ENCODE measurements around the gene DPEP2NB.
A peak's percentile ranks its signal among the peaks of the same experiment; 100 is the strongest.
"Not testable (repeated sequence)": the region's sequence is repeated elsewhere in the genome, so short reads cannot be mapped to it uniquely, and the experiment has no call there.

The DPEP2NB gene

DNA sequence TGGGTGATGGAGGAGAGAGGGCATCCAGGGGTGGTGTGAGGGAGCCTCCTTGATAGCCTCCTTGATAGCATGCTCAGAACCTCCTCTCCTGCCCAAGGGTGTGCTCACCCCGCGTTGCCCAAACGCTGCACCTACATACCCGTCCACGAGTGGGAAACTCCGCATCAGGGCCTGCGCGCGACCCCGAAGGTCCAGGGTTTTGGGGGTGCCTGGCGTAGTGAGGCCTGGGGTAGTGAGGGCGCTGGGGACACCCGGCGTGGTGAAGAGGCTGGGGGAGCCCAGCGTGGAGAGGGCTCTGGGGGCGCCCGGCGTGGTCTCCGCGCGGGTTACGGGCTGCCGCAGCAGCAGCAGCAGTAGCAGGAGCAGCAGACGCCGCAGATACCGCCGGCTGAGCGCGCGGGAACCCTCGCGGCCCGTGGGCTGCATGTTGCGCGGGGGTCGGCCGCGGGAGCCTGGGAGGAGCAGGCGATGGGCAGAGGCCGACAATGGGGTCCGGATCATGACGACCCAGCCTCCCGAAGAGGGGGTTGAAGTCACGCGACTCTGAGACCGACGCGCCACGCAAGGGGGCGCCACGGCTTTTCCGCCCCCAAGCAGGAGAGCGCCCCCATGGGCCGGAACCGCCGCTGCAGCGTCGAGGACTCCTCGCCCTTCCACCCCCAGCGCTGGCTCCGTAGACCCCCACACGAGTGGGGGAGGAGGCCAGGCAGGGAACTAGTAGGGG, 35.6 kb downstream of the DPEP2NB start, which contains the start of gene DPEP3:
DPEP3 (minus strand) TSS at position 545 of the 724 bp plus-strand sequence; CDS start at position 426, 119 bp downstream.
- DNase-seq = no peak

DNA sequence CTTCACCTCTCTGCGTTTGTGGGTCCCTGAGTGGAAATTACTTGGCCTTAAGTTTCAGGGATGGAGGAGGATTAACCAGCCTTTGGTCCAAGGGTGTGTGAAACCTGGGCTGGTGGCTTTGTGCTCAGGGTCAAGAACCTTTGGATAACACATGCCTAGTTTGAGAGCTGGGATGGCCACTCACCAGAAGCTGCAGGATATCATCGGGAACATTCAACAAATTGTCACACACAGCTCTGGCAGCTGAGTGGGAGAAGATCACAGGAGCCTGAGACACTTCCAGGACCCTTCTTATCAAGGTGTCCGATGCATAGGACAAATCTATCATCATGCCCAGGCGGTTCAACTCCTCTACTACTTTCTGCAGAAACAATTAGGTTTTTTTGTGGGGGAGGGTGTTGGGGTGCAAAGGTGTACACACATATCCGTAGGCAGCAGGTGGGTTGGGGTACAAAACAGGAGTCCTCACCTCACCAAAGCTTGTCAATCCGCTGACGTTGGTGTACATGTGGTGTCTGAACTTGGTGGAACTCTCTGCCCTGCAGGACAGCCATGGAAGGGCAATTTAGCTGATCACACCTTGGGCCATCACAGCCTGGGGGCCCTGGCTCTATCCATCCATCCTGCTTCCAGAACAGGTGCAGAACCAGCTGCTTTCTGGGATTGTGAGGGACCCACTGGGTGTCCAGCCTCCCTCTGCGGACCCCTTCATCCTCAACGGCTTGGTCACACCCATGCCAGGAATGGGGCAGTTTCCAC, 38.1 kb downstream of the DPEP2NB start:
- no peak for DNase-seq

DNA sequence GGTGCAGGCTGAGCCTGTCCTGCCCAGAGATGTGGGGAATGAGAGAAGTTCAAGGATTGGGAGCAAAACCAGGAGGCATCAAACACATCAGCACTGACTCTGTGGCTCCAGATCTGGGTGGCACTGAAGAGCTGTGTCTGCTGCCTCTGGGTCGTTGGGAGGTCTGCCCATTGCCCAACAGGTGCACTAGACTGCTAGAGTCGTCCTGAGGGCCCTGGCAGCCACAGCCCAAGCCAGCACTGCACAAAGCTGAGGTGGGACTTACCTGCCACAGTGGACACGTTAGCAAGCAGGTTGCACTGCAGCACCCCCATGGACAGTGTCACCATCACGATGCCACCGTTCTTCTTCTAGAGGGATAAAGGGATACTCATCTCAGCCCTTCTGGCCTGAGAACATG, 38.7 kb downstream of the DPEP2NB start:
- DNase-seq = no peak

DNA sequence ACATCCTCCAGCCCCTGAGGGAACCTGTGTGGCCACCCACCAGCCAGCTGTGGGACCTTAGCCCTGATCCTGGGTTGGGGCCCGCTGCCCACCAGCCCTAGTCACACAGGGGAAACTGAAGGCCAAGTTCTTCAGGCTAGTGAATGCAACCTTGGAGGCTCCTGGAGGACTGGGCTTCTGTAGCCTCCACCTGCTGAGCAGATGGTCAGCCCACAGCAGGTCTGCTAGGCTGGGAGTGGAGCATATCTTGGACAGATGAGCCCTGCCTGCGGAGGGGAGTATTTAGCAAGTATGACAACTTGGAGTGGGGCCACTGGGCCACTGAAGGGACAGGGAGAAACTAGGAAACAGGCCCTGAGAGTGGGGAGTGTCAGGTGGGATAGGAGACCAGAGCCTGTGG, 39.5 kb downstream of the DPEP2NB start:
- DNase-seq = no peak

DNA sequence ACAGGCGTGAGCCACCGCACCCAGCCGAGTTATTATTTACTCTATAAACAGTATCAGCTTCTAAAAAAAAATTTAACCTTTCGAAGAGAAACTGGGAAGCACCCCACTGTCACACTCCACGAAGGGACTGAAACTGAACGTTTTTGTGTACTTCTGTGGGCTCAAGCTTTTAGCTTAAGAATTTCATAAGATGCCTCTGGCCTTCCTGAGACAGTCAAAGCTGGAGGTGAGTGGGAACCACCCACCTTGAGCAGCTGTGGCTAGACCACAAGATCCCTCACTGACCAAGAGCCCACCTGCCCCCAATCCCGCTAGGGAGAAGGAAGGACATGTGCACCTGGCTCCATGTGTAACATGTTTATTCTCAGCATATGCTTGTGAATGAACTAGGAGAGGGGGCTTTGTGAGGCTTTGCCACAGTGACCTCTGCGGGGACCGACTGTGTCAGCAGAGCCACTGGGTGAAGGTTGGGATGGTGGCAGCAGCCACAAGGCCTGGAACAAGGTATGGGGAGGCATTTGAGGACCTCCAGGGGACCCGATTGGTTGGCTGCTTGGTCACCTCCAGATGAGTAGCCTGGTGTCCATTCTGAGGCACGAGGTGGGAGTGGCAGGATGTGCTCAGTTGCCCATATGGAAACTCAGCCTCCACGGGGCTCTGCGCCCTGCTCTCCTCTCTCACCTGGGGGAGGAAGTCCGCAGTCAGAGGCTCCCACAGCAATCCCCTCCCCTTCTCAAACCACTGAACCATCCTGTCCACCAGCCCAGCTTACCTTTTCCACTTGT, 40.2 kb downstream of the DPEP2NB start:
- no peak for DNase-seq

DNA sequence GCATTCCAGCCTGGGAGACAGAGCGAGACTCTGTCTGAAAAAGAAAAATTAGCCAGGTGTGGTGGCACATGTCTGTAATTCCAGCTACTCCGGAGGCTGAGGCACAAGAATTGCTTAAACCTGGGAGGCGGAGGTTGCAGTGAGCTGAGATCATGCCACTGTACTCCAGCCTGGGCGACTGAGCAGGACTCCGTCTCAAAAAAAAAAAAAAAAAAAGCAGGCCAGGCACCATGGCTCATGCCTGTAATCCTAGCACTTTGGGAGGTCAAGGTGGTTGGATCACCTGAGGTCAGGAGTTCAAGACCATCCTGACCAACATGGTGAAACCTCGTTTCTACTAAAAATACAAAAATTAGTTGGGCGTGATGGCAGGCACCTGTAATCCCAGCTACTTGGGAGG, 43.4 kb downstream of the DPEP2NB start:
- DNase-seq = not testable (repeated sequence)

DNA sequence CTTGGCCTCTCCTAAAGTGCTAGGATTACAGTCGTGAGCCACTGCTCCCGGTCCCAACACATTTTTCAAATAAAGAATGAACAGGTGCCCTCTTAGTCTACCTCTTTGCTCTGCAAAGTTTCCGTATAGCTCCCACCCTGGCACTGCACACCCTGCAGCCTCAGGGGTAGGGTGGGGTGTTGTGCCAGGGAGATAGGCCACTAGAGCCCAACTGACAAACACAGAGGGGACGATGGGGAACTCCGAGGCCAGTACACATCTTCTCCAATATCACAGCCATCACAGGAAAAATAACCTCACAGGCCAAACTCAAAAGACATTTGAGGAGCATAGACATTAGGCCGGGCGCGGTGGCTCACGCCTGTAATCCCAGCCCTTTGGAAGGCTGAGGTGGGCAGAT, 44.6 kb downstream of the DPEP2NB start:
- no peak for DNase-seq

DNA sequence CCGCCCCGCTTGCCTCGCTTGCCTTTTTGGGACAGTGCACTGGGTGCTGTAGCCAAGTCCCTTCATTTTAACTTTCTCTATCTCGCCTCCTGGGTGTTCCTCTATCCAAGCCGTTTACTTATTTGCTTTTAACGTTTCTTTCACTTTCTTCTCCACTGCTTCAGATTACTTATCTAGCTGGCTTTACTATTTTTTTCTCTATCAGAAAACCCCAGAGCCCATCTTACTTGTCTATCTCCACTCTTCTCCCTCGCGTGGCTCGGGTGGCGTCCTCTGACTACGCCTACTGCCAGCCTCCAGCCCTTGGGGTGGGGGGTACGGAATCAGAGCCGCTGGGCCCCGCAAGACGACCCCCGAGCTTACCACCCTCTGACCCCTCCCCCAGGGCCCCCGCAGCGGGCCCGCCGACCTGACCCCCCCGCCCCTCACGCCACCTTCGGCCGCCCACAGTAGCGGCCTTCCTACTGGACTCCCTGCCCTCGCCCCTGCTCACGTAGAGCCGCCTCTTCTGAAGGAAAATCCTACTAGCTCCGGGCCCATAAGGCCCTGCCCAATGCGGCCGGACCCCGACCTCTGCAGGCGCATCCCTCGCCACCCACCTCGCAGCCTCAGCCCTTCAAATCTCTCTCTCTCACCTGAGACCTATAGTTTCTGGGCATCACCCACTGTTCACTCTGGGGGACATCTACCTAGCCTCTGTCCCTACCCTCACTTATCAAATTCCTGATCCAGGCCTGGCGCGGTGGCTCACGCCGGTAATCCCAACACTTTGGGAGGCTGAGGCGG, 46.3 kb downstream of the DPEP2NB start:
- no peak for DNase-seq

DNA sequence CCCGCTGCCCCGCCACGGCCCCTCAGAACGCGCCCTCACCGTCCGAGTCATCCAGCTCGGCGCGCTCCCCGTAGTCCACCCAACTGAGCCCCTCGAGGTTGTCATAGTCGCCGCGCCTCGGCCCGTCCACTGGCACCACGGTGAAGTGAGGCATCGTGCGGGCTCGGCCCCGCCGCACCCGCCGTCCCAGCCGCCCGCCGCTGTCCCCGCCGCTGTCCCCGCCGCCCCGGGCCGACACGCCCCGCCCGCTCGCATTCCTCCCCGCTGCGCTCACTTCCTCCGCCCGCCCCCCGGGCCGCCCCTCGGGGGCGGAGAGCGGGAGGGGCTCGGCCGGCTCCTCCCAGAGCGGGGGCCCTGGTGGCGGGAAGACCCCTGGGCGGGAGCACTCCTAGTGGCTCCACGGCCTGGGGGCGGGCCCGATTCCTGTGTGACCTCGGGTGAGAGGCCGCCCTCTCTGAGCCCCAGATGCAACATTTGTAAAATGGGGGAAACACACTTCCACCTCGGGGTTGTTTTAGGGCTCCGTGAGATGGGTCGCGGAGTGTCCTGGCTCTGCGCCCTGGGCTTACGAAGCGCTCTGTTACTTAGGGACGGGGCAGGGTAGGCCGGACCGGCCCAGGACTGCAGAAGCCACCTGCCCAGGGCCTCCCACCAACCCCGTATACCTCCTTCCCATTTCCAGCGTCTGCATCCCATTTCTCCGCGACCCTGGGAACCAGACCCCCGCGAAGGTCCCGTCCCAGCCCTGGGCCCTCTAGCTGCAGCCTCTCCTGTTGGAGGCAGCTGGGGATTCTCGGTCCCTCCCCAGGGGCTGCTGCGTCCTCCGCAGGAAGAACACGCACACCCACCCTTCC, 47.1 kb downstream of the DPEP2NB start, which contains the start of gene SLC12A4:
SLC12A4 (minus strand) TSS at position 238 of the 854 bp plus-strand sequence; CDS start at position 154, 84 bp downstream.
- DNase-seq = peak; percentile 56

DNA sequence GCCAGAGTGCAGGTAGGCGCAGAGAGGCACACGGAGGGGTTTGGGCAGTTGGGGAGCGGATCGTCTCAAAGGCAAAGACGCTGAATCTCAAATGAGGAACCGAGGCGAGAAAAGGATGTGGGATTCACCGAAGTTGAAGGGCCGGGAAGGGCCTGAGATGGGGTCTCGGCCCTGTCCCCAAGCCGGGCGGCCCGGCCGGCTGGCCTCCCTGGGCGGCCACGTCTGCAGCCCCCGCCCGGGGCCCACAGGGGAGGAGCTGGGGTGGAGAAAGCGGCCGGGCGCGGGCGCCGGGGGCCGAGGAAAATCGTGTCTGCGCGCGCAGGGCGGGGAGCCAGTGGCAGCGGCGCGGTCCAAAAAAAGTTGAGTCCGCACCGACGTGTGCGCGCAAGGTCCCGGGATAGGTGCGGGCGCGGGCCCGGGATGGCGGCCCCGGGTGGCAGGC, 47.7 kb downstream of the DPEP2NB start:
- DNase-seq = no peak

DNA sequence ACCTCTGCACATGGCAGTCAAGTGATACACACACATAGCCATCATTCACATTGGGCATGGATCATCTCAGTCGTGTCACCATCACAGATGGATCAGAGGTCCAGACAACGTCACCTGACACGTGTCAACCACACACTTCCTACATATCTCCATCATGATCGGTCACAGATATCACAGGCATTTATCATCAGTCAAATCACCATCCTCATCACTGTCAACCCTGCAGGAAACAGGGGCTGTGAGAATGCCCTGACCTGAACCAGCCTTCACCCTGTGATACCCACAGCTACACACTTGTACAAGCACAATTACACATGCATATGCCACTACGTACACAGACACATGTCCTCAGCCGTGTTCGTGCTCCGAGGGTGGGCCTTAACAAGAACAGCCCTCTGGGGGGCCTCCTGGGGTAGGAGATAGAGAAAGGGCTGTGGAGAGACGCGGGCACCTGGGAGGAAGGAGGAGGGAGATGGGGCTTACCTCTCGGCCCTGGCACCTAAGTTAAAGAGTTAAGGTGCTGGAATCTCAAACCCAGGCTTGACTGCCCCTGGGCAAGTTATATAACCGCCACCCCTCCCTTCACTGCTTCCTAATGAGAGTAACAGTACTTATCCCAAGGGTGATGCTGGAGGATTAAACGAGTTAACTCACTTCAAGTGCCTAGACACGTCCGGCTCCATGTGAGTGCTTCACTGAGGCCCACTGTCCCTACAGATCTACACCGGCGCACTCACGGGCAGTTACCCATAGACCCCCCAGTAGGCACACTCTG, 48.3 kb downstream of the DPEP2NB start:
- DNase-seq = no peak

DNA sequence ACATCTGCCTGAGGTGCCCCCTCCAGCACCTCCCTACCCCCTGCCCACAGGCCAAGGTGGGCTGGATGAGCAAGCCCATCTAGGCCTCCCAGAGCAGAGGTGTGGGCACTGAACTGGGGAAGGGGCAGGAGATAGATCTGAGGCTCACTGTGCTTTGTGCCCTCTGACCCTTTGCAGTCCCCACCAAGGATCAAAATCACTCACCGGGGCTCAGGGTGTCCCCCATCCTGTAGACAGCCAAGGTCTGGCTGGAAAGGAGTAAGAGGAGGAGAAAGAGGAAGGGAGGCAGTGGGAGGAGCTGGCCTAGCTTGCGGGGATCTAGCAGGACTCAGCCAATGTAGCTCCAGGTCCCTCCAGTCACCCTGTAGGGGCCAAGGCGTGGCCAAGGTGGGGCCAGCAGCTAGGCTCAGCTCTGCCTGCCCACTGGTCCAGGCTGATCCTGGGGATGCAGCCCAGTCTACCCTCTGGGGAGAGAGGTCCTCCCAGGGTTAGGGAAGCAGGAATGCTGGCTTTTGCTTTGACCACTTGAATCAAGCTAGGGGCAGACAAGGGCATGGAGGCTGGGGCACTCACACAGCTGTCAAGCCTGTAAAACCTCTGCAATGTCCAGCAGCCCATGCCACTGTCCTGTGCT, 49.0 kb downstream of the DPEP2NB start:
- no peak for DNase-seq

DNA sequence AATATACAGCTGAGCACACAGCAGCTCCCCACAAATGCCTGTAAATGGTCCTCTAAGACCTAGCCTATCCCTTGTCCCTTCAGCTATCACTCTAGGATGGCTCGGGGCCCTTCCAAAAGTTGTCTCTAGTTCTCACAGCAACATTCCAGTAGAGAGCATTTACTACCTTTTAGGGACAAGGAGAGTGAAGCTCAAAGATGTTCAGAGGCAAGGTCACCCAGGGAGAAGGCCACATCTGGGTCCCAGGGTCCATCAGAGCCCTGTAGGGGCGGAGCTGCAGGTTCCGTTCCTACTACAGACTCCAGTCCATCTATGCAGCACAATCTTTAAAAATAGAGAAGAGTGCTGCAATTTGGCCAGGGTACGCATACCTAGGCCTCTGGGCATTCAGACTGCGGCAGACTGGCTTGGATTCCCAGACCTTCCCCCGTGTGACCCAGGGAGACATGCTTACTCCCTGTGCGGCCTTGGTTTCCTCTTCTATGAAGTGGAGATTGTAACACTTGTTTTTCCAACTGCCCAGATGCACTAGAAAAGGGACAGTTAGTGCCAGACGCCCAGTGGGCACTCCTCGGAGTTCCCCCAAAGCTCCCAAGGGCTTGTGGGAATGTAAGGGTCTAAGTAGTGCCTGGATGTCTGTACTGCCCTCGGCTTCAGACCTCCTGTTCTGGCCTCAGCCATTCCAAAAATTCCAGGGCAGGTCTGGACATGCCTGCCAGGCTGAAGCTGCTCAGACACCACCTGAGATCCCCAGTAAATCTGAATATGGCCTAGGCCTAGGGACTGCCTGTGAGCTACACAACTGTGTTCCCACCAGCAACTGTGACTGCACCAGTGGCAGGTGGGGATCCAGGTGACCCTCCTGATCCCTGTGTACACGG, 49.8 kb downstream of the DPEP2NB start:
- DNase-seq = no peak

DNA sequence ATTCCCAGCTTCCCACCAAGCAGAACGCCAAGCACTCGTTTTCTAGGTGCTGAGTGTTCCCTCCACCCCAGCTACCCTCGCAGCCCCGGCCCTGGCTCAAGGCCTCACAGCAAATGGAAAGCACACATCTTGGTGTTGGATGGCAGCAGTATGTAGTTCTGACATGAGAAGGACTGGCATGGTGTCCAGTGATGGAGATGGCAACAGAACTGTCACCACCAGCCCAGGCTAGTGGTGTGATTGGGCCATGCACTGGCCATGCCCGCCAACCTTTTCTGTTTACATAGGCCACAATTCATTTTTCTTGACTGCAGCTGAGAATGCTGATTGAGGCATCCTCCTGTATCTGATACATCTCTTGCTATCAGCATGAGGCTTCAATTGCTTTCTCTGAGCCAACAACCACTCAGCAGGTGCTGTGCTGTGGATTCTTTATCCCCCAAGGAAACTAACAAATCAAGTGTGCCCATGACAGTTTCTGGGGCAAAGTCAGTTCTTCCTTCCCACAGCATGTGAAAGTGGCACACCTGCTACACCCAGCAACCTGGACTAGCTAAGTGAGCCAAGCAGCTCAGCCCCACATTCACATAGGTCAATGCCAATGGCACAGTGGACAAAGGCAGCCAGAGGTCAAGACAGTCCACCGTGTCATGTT, 51.1 kb downstream of the DPEP2NB start:
- no peak for DNase-seq

DNA sequence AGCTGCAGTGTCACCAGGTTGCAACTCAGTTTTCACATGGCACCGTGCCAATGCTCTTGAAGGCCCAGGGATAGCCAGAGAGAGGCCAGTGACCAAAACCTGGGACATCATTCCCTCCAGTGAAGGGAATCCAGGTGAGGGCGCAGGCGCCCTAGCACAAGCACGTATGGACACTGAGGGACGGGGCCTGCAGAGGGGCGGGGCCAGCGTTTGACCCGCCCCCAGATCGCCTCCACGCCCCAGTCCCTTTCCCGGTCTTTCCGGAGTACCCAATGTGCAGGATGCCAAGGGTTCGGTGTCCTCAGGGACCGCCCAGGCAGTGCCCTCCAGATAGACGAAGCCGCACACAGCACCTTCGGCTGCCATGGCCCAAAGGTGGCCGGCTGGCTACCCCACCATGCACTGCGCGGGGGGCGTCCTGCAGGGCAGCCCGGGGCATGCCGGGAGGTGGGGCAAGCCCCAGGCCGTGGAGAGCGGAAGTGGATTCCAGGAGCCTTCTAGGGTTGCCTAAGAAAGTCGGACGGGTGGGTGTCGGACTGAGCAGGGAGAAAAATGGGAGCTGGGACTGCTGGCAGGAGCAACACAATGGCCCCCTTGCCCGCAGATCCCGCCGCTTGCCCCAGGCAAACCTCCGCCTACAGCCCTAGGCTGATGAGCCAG, 51.9 kb downstream of the DPEP2NB start:
- no peak for DNase-seq
